ENCODE measurements around the gene SLK. TPM values are rescaled to one million over a fixed set of nuclear protein-coding genes. Genes with fewer than 3 reads are reported as not detected.

Gene SLK
- total and polyA plus RNA-seq, 2 donors (not counting 3 experiments of a cell fraction or from before 2014, with no cell fraction given): 4.5 to 36.0 TPM

DNA sequence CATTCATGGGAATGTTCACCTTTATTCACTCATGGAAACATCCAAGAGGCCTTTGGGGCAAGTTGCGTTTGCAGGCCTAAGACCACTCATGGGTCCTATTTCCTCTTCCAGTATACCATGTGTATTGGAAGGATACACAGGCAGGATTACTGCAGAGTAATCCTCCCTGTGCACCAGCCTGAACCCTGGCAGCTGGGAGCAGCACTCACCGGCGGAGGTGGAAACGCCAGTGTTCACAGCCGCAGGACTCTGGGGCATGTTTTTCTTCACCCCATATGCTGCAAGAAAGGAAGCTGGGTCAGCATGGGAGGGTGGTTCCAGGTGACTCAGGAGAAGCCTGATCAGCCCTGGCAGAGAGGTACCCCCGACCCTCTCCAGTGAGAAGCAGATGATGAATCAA lies 94.3 kb downstream of the SLK start:
- no peak for FAIRE-seq

DNA sequence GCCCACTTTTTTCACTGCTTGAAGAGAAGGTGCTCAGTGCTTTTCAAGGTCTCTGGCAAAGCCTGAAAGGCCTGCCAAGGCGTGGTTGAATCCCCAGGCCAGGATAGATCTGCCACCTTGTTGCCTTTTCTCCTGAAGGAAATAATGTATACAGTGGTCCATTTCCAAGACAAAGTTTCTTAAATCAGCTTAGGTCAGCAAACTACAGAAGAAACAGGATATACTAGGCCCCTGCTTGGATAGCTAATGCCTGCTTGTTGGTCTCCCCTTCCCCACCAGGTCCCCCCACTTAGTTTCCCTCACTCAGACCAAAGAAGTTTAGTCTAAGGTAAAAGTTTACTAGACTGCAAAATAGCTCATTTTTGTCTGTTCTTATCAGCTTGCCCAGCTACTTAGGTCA lies 98.8 kb downstream of the SLK start:
- Histone ChIP-seq H3K9ac (replicated peaks; ENCODE audit: extremely low read depth, insufficient read depth, low read length) (no peak overlapping the region), H3K27me3 (ENCODE audit: control insufficient read depth in 2 of 2, insufficient read depth in 2 of 2, low read length in 2 of 2) (no peaks in the 10 kb centered on the region), H3K4me3 (replicated peaks in 1 of 3; ENCODE audit: insufficient read depth in 1 of 3, low read depth in 1 of 3, low read length in 3 of 3) (no peak overlapping the region), H3K79me2 (ENCODE audit: control insufficient read depth, insufficient read depth, low read length) (no peaks in the 10 kb centered on the region), H3K9me3 (replicated peaks; ENCODE audit: control insufficient read depth, insufficient read depth, low read length) (no peaks in the 10 kb centered on the region), H3K27ac (ENCODE audit: insufficient read depth, low read depth, low read length) (no peak overlapping the region), H3K4me1 (ENCODE audit: control insufficient read depth, extremely low read depth, insufficient read depth, low read length) (no peaks in the 10 kb centered on the region), H3K9me1 (replicated peaks; ENCODE audit: control insufficient read depth, extremely low read depth, insufficient read depth, low read length) (no peaks in the 10 kb centered on the region), H2AFZ (ENCODE audit: low read depth, low read length) (no peak overlapping the region), H3K4me2 (ENCODE audit: insufficient read depth, low read length) (no peak overlapping the region), H3K36me3 (ENCODE audit: control insufficient read depth in 2 of 2, extremely low read depth in 1 of 2, insufficient read depth in 2 of 2, low read length in 2 of 2) (no peaks in the 10 kb centered on the region), H4K20me1 (replicated peaks; ENCODE audit: control insufficient read depth, extremely low read depth, insufficient read depth, low read length) (no peaks in the 10 kb centered on the region)
- intact Hi-C loops (cut with micrococcal nuclease) (no loop called here), dilution Hi-C loops (cut with MboI; ENCODE audit: extremely low pct_ligation_motif_present, low sequenced_read_pairs) (no loop called here)
- no TSS peak for BruUV-seq (replicated peaks)
- FAIRE-seq (no peak), DNase-seq (ENCODE audit: low read depth, low spot score) (no peak)
- TF ChIP-seq POLR2AphosphoS5 (IDR thresholded peaks at IDR 0.05; ENCODE audit: insufficient read depth, low read depth, low read length): no peak
- TF ChIP-seq, protein P1, sequence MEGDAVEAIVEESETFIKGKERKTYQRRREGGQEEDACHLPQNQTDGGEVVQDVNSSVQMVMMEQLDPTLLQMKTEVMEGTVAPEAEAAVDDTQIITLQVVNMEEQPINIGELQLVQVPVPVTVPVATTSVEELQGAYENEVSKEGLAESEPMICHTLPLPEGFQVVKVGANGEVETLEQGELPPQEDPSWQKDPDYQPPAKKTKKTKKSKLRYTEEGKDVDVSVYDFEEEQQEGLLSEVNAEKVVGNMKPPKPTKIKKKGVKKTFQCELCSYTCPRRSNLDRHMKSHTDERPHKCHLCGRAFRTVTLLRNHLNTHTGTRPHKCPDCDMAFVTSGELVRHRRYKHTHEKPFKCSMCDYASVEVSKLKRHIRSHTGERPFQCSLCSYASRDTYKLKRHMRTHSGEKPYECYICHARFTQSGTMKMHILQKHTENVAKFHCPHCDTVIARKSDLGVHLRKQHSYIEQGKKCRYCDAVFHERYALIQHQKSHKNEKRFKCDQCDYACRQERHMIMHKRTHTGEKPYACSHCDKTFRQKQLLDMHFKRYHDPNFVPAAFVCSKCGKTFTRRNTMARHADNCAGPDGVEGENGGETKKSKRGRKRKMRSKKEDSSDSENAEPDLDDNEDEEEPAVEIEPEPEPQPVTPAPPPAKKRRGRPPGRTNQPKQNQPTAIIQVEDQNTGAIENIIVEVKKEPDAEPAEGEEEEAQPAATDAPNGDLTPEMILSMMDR (IDR thresholded peaks at IDR 0.05; ENCODE audit: extremely low read depth in 1 of 2, insufficient read depth in 1 of 2, low read depth in 1 of 2, low read length in 2 of 2): no peak
- no peak for TF ChIP-seq GATA2 (IDR thresholded peaks at IDR 0.05; ENCODE audit: insufficient read depth, insufficient read length, low read depth, low read length)
- no peak for TF ChIP-seq POLR2A (IDR thresholded peaks at IDR 0.05; ENCODE audit: low read depth, low read length)
- no peak for TF ChIP-seq MYC (IDR thresholded peaks at IDR 0.05; ENCODE audit: low read depth, low read length)
- no peak for TF ChIP-seq JUN (IDR thresholded peaks at IDR 0.05; ENCODE audit: borderline replicate concordance, insufficient read depth, insufficient read length, low read depth)
- TF ChIP-seq, protein P2, sequence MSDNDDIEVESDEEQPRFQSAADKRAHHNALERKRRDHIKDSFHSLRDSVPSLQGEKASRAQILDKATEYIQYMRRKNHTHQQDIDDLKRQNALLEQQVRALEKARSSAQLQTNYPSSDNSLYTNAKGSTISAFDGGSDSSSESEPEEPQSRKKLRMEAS (IDR thresholded peaks at IDR 0.05; ENCODE audit: insufficient read depth, insufficient read length): no peak
- no peak for TF ChIP-seq FOS (IDR thresholded peaks at IDR 0.05; ENCODE audit: borderline replicate concordance, insufficient read depth, low read length)
- TF ChIP-seq EZH2 (IDR thresholded peaks at IDR 0.05; ENCODE audit: borderline replicate concordance, low read depth, low read length, severe bottlenecking): no peak
- ChIA-PET POLR2A (no interaction called here), CTCF (interaction anchor here (1.5 kb wide), 2 partner anchors 18 to 178 kb away, joined by 3 read pairs; no protein-coding TSS in a partner anchor)

More for the DNA sequence above, 94.3 kb downstream of the SLK start:
- no peaks in the 10 kb centered on the region for H3K36me3 ChIP-seq (ENCODE audit: control insufficient read depth in 2 of 2, extremely low read depth in 1 of 2, insufficient read depth in 2 of 2, low read length in 2 of 2)
- no peaks in the 10 kb centered on the region for H3K4me1 ChIP-seq (ENCODE audit: control insufficient read depth, extremely low read depth, insufficient read depth, low read length)
- H3K9ac ChIP-seq (replicated peaks; ENCODE audit: extremely low read depth, insufficient read depth, low read length): no peak overlapping the region
- H2AFZ ChIP-seq (ENCODE audit: low read depth, low read length): no peak overlapping the region
- H3K4me2 ChIP-seq (ENCODE audit: insufficient read depth, low read length): no peak overlapping the region
- intact Hi-C loops (cut with micrococcal nuclease) (no loop called here), dilution Hi-C loops (cut with MboI; ENCODE audit: extremely low pct_ligation_motif_present, low sequenced_read_pairs) (no loop called here)
- ChIA-PET CTCF (interaction anchor here (1.0 to 1.2 kb wide), 2 partner anchors 16 to 60 kb away, joined by 4 to 6 read pairs; partner anchors contain the start of gene SFR1), POLR2A (no interaction called here)
- no peak for TF ChIP-seq FOS (IDR thresholded peaks at IDR 0.05; ENCODE audit: borderline replicate concordance, insufficient read depth, low read length)
- no peak for TF ChIP-seq GATA2 (IDR thresholded peaks at IDR 0.05; ENCODE audit: insufficient read depth, insufficient read length, low read depth, low read length)
- no peaks in the 10 kb centered on the region for H3K9me1 ChIP-seq (replicated peaks; ENCODE audit: control insufficient read depth, extremely low read depth, insufficient read depth, low read length)
- DNase-seq (ENCODE audit: low read depth, low spot score): no peak
- BruUV-seq (replicated peaks): no TSS peak
- no peaks in the 10 kb centered on the region for H3K9me3 ChIP-seq (replicated peaks; ENCODE audit: control insufficient read depth, insufficient read depth, low read length)
- no peak overlapping the region for H3K27ac ChIP-seq (ENCODE audit: insufficient read depth, low read depth, low read length)
- H3K27me3 ChIP-seq (ENCODE audit: control insufficient read depth in 2 of 2, insufficient read depth in 2 of 2, low read length in 2 of 2): no peaks in the 10 kb centered on the region
- no peaks in the 10 kb centered on the region for H3K79me2 ChIP-seq (ENCODE audit: control insufficient read depth, insufficient read depth, low read length)
- H3K4me3 ChIP-seq (replicated peaks in 1 of 3; ENCODE audit: insufficient read depth in 1 of 3, low read depth in 1 of 3, low read length in 3 of 3): no peak overlapping the region
- no peaks in the 10 kb centered on the region for H4K20me1 ChIP-seq (replicated peaks; ENCODE audit: control insufficient read depth, extremely low read depth, insufficient read depth, low read length)

All from endothelial cell of umbilical vein (primary cell).